Stimulated activated CD4-positive, alpha-beta T cell treated with anti-CD3 and anti-CD28 coated beads, Interleukin-4, amount 100 ng/mL, for 24 hours (primary cell): ENCODE results near the gene PPP1R26.
"Not testable (repeated sequence)": the region's sequence is repeated elsewhere in the genome, so short reads cannot be mapped to it uniquely, and the experiment has no call there.

Source experiments
- DNase-seq: peaks from one replicate; pipeline ENCODE4 v3.0.0-alpha.2; 2020

Gene PPP1R26, protein sequence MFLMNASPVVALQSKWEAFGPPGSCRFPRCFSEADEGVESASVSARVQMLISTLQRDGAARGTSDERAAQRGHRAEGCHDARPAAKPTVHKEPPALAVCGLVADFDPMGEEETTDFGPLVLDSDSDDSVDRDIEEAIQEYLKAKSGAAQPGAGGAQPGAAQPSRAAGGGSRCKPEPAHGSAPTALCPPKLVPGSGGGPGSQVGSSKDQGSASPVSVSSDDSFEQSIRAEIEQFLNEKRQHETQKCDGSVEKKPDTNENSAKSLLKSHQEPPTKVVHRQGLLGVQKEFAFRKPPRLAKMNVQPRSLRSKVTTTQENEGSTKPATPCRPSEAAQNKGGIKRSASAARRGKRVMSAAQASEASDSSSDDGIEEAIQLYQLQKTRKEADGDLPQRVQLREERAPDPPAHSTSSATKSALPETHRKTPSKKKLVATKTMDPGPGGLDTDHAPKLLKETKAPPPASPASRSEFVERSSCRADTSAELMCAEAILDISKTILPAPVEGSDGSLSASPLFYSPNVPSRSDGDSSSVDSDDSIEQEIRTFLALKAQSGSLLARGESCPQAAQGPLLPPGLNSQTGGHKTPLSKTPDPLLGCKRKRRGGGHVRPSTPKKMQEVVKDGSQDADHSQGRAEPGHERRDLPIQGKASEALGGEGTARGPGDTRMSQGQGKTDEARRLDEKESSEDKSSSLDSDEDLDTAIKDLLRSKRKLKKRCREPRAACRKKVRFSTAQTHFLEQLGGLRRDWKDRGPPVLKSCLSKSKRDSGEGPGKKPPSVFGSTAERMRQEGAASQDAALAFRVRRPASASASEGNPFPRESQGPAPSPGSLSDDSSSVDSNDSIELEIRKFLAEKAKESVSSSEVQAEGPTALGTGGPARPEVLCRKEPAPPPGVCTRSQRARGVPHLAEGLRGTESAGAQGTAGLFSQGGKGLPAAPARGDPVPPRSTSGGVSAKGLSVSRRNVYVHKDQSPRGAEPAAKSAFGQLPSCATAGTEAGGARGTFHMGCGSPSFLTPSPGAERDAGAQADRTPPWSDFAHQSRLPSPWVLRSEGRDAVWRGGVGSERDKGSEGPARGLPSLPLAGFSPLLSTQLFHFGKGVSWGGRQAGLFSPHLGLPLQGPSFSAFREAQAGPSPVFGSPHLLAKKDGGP (N-terminal part only)

DNA sequence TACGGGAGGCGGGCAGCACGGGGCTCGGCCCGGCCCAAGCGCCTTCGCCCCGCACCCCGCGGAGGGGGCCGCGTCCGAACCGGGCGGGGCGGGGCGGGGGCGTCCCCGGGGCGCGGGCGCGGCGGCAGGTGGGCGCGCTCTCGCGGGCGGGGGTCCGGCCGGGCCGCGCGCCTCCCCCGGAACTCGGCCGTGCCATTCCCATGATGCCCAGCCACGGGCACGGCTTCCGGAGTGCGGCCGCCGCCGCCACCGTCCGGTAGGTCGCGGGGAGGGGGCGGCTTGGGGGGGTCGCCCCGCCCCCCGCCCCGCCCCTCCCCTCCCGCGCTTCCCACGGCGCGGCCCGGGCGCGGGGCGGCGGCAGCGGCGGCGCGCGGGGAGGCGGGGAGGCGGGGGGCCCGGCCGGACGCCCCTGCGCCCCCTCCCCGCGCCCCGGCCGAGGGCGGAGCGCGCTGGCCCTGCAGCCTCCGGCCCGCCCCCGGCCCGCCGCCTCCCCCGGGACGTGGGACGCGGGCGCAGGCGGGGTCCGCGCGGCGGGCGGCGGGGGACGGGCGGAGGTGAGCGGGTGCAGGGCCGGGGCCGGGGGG, at the start of gene PPP1R26:
Gene PPP1R26, plus strand, starts transcription at position 314 of the 584 bp plus-strand sequence. CDS start 4,729 bp downstream, outside the sequence.
- no peak for DNase-seq

DNA sequence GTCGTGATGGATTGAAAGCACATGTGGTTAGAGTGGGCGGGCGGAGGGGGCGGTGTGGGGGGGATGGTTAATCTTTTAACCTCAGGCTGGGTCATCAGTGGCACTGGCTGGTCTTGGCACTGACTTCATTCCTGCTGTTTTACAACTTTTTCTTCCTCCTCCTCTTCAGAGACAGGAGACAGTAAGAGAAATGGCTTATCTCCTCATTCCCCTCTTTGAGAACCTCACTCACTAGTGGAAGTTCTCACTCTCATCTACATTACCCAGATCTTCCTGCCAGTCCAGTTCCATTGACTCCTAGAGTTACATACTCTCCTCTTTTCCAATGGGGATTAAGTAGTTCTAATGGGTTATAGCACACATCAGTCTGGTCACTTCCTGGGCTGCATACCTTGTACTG, 42.3 kb upstream of the PPP1R26 start:
- no peak for DNase-seq

DNA sequence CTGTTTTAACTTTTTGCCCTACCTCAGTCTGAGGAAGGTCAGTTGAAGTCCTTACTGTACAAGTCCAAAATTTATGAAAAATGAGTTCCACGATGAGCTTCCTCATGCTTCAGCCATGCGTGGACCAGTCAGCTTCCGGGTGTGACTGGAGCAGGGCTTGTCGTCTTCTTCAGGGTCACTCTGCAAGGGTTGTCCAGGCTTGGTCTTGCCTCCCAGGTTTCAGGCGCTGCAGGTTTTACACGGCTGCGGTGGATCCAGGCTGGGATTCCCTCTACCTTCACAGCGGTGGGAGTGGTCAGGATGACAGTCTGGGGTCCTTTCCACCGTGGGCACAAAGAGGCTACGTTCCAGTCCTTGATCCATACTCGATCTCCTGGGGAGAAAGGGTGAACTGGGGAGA, 41.9 kb upstream of the PPP1R26 start:
- not testable (repeated sequence) for DNase-seq

DNA sequence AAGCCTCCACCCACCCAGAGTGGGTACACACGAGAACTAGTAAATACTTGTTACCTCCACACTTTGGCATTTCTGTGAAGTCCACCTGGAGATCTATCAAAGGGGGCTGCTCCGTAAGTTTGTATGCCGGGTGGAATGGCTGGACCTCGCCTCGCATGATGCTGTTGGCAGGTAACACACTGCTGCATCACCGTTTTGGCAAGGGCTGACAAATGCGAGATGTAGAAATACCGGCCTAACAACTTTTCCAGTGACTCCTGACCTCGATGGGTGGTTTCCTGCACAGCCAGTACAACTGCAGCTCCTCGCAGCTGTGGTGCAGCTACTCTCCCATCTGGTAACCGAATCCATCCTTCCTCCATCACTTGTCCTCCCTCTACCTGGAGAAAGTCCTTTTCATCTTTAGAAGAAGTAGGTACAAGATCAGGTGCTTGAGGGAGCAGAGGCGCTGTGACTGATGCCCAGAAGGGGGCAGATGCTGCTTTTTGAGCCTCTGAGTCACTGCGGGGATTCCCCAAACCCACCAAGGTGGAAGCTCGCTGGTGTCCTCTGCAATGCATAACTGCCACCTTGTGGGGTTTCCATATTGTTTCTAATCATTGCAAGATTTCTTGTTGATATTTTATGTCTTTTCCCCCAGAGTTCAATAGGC, 40.9 kb upstream of the PPP1R26 start:
- DNase-seq = peak; percentile 57

DNA sequence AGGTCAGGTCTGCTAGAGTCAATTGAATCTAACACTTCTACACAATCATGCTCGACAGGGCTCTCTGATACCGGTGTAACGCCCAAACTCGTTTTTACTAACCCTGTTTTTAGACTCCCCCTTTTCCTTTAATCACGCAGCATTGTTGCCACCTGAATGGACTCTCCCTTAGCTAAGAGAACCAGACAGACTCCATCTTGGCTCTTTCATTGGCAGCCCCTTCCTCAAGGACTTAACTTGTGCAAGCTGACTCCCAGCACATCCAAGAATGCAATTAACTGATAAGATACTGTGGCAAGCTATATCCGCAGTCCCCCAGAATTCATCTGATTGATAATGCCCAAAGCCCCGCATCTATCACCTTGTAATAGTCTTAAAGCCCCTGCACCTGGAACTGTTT, 40.1 kb upstream of the PPP1R26 start:
- not testable (repeated sequence) for DNase-seq

DNA sequence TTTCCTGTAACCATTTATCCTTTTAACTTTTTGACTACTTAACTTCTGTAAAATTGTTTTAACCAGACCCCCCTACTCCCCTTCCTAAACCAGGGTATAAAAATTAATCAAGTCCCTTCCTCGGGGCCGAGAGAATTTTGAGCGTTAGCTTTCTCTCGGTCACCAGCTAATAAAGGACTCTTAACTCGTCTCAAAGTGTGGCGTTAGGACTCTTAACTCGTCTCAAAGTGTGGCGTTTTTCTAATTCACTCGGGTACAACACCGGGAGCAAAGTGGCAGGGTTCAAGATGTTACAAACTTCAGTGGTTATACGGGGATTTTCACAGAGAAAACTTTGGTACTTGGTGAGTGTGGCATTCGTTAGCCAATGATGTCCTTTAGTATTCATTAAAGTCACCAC, 39.7 kb upstream of the PPP1R26 start:
- no peak for DNase-seq

DNA sequence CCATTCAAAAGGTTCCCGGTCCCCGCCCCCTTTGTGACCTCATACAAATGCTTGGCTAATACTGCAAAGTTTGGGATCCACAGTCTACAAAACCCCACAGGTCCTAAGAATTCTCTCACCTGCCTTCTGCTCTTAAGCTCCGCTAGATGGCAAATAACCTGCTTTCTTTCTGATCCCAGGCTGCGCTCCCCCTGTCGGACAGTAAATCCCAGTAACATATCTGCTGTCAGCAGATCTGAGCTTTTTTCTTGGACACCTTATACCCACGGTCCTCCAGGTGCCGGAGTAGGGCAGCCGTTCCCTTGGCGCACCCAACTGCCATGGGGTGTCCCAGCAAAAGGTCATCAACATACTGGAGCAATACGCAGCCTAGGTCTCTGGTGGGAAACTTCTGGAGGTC, 39.0 kb upstream of the PPP1R26 start:
- no peak for DNase-seq

DNA sequence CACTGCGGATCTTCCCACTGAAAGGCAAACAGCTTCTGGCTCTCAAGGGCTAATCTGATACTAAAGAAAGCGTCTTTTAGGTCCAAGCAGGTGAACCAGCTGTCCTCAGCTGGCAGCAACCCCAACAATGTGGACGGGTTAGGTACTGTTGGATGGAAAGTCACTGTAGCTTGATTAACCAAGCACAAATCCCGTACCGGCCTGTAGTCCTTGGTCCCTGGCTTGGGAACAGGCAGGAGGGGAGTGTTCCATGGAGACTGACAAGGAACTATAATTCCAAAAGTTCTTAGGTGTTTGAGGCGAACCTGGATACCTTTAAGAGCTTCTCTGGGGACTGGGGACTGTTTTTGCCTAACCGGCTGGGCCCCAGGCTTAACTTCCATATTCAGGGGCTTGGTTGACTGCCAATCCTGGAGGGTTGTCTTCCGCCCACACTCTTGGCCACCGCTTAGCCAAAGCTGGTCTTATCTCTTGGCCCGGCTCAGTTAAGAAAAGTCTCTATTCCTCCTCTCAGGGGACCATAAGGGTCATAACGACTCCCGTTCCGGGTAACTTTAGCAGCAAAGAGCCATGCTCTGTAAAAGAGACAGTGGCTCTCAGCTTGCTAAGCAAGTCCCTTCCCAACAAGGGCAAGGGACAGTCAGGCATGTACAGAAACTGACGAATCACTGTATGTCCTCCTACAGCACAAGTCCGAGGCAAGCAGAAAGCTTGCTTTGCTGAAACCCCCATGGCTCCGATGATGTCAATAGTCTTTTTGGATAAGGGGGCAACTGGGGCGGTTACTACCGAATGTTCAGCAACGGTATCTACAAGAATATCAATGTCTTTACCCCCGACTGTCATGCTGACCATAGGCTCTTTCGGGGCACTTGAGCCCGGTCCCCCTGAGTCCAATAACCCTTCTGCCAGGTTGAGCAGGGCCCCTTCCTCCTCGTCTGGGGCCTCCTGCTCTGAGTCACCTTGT, 38.2 kb upstream of the PPP1R26 start:
- DNase-seq = not testable (repeated sequence)

DNA sequence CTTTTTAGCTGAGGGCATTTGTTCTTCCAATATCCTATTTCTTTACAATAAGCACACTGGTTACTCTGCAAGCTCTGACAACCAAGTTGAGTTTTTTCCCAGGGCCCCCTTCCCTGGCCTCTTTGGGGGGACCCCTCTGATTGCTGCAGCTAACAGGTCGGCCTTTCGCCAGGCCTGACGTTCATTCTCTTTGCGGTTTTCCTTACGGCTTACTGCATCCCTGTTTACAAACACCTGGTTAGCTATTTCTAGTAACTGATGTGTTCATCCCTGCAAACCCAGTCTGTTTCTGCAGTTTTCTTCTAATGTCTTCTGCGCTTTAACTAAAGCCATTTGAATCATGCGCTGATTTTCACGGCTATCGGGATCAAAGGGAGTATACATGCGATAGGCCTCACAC, 37.5 kb upstream of the PPP1R26 start:
- DNase-seq = no peak

DNA sequence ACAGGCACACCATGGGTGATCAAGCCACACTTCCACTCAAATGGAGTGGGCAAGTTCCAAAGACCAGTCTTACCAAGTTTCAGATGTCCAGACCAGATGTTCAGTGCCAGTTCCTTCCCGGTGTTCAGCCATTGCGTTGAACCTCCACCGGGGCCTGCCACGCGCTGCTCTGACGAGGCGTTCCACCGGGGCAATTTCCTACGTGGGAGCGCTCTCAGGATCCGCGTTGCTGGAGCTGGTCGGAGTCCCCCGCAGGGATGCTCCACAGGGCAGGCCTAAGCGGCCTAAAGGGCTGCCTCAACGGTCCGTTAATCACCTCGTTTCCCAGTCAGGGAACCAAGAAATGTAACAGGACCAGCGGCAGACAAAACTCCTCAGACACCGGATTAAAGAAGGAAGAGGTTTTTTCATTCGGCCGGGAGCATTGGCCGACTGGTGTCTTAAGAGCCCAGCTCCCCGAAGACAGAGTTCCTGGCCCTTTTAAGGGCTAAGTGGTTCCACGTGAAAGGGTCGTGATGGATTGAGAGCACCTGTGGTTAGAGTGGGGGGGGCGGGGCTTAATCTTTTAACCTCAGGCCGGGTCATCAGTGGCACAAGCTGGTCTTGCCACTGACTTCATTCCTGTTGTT, 35.7 kb upstream of the PPP1R26 start:
- DNase-seq = no peak

DNA sequence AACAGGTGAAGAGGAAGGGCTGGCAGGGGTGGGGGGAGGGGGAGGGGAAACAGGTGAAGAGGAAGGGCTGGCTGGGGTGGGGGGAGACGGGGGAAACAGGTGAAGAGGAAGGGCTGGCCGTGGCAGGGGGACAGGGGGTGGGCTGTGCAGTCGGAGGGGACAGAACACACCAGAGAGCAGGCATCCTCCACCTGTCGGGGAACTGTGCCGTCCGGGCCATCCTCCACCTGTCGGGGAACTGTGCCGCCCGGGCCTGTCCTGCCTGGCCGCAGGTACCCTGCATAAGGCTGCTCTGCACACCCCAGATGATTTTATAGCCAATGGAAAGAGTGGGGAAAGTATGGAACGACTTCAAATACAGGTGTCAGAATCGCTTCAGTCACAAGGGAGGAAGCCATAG, 32.5 kb upstream of the PPP1R26 start:
- no peak for DNase-seq

DNA sequence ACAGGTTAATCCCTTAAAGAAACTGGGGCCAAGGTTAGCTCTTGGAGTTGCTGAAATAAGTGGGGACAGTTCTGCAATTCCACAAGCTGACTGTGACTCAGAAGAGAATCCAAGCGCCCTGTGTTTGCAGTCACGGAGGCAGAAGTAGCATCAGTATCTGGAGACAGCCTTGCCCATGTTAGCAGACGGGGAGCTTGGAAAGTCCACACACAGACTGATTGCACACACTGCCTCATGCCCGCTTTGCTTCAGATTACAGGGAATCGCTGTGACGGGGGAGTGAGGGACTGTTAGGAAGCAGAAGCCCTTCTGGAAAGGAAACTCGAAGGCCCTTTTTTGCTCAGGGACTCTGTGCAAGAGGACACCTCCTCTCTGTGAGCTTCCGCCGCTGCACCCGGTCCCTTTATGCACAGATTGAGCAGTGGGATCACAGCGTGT, 30.9 kb upstream of the PPP1R26 start:
- no peak for DNase-seq

DNA sequence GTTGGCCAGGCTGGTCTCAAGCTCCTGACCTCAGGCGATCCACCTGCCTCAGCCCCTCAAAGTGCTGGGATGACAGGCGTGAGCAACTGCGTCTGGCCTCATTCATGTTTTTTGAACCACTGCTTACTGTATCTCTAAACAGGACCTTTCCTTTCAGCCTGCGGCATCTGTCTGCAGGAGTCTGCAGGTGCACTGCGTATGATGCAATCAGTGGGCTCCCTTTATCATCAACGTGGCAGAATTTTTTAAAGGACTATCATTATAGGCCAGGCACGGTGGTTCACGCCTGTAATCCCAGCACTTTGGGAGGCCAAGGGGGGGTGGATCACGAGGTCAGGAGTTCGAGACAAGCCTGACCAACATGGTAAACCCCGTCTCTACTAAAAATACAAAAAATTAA, 30.1 kb upstream of the PPP1R26 start:
- DNase-seq = not testable (repeated sequence)

DNA sequence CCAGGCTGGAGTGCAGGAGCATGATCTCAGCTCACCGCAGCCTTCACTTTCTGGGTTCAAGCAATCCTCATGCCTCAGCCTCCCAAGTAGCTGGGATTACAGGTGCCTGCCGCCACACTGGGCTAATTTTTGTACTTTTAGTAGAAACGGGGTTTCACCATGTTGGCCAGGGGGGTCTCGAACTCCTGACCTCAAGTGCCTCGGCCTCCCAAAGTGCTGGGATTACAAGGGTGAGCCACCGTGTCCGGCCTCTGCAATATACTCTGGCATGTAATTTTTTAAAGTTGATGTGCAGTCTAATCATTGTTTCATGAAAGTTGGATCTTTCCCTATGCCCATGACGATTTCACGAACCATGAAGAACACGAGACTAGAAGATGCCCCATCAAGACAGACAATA, 28.6 kb upstream of the PPP1R26 start:
- no peak for DNase-seq

DNA sequence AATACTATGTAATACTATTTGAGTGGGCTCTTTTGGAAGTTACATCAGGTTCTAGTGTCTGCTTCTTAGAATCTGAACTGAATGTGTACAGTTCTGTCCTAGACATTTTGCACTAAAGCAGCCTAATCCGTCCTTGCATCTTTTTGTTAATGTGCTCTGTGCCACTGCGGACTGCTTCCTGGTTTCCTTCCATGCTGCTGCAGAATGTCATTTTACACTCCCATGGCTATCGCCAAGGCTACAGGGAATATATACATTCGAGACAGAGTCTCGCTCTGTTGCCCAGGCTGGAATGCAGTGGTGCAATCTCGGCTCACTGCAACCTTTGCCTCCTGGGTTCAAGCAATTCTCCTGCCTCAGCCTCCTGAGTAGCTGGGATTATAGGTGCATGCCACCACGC, 27.7 kb upstream of the PPP1R26 start:
- not testable (repeated sequence) for DNase-seq

DNA sequence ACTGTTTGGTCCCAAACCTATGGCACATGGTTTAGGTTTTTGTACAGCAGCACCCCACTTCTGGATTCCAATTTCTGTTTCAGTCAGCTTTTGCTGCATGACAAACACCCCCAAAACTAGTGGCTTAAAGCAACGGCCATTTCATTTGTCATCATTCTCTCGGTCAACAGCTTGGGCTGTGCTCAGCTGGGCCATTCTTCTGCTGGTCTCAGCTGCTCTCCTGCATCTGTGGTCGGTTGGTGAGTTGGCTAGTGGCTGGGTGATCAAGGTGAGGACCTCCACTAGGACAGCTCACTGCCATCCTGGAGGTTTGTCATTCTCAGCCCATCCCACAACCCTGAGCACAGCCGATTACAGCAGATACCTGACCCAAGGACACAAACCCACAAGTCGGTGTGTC, 24.8 kb upstream of the PPP1R26 start:
- no peak for DNase-seq

DNA sequence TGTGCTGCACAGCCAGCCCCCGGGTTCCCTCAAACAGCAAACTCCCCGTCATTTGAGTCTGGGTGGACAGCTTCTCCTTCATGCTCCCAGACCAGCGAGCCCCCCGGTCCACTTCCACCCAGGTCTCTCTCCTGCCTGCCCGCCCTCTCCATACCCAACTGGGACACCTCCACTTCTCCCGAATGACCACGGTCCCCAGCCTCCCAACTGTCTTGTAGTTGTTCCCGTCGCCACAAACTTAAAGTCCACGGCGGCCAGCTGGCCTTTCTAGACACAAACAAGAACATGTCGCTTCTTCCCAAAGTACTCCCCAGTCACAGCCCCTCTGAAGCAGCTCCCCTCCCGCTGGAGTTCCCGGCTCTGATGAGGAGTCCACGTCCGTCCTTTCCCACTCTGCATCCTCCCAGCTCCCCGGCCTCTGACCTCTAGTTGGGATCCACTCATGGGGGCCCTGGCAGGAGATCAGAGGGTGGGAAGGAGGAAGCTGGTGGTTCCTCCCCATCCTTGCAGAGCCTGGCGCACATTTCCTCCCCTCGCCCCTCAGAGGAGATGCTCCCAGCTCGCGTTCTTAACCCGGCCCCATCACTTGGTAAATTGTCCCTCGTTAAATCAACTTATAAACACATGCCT, 24.1 kb upstream of the PPP1R26 start:
- DNase-seq = no peak

DNA sequence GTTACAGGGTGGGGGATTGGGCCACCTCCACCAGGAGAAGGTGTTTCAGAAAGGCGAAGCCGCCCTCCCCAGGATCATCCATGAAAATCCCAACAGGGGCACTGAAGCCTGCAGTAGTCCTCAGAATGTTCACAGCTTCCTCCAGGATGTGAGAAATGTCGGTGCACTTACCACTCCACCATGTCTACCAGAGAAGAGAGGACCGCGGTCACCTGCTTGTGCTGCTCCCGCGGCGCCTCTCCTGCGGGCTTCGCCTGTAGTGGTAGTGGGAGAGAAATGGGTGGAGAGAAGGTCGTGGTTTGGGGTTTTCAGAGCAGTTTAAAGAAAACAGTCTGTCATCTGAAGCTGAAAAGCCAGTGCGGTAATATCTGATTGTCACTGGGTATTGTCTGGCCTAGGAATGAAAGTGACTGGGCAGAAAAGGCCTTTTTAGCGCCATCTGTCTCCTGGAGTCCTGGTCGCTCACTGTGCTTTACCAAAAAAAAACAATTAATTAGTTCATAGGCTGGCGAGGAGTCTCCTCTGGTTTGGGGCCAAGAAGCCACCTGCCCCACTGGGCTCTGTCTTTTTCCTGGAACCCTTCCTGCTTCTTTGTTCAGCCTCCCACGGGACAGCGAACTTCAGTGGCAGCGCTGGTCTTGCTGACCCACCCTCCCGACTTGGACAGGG, 23.0 kb upstream of the PPP1R26 start:
- no peak for DNase-seq

DNA sequence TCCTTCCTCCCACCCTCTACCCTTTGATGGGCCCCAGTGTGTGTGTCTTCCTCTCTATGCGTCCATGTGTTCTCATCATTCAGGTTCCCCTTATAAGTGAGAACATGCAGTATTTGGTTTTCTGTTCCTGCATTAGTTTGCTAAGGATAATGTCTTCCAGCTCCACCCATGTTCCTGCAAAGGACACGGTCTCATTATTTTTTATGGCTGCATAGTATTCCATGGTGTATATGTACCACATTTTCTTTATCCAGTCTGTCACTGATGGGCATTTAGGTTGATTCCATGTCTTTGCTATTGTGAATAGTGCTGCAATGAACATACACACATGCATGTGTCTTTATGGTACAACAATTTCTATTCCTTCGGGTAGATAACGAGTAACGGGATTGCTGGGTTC, 21.1 kb upstream of the PPP1R26 start:
- DNase-seq = not testable (repeated sequence)

DNA sequence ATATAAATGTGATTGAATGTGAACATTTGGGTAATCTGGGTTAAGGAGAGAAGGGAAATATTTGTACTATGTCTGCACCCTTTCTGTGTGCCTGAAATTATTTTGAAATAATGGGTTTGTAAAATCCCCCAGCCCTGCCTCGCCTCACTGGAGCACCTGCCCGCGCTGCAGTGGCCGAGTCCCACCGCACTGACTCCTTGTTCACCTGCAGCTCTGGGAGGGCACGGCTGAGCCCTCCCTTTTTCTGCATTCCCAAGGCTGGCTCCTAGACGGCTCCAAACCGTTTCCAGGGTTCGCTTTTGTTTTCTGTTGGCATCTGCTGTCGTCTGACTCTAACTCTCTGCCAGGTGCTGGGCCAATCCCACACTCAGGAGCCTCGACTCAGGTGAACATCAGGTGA, 17.6 kb upstream of the PPP1R26 start:
- no peak for DNase-seq
